Measurements from ENCODE around the gene ADRA2C.

- no peak for TF ChIP-seq CTCF (conservative IDR thresholded peaks at IDR 0.05; ENCODE audit: low read depth, low read length)
- no peak for TF ChIP-seq EZH2 (IDR thresholded peaks at IDR 0.05; ENCODE audit: low read length, unreplicated experiment)
- TF ChIP-seq EZH2phosphoT487 (IDR thresholded peaks at IDR 0.05; ENCODE audit: borderline replicate concordance, low read length): no peak
Observed at GRCh38 chr4:3736290-3736689, 29.9 kb upstream of the ADRA2C start.
